ENCODE results near the gene PLCB1.
"Not testable (repeated sequence)": the region's sequence is repeated elsewhere in the genome, so short reads cannot be mapped to it uniquely, and the experiment has no call there.

PLCB1 gene

GRCh38 chr20:8131598-8132483, at the start of gene PLCB1:
PLCB1 (plus strand) TSS chr20:8132266; CDS start chr20:8132652, 386 bp downstream.
- H3K4me1 ChIP-seq: peaks cover 28% of the 10 kb centered on the region
- H3K4me2 ChIP-seq: peak within 1 kb of the TSS; percentile 91
- no peak for TF ChIP-seq Cebpa-rat (IDR thresholded peaks at IDR 0.05)
- H3K36me3 ChIP-seq: no peaks in the 10 kb centered on the region
- H3K27ac ChIP-seq: peak within 1 kb of the TSS; percentile 77
- no peaks in the 10 kb centered on the region for H3K9me3 ChIP-seq
- H3K4me3 ChIP-seq: peak within 1 kb of the TSS; percentile 90
- H3K27me3 ChIP-seq: peaks cover 9% of the 10 kb centered on the region; the same call in 1 of the 2 replicates
- H3K9ac ChIP-seq: peak within 1 kb of the TSS; percentile 82
- H4K20me1 ChIP-seq: no peaks in the 10 kb centered on the region

- Histone ChIP-seq H3K27ac (no peak overlapping the region), H3K4me1 (peaks cover 9% of the 10 kb centered on the region; the same call in 1 of the 2 replicates), H3K4me2 (0 out of 2 replicates have a peak overlapping the region, but pooled peaks have one; percentile 9), H3K27me3 (no peaks in the 10 kb centered on the region), H4K20me1 (no peaks in the 10 kb centered on the region), H3K36me3 (no peaks in the 10 kb centered on the region), H3K9me3 (no peaks in the 10 kb centered on the region), H3K4me3 (no peak overlapping the region), H3K9ac (no peak overlapping the region)
- no peak for TF ChIP-seq Cebpa-rat (IDR thresholded peaks at IDR 0.05)
Measured at GRCh38 chr20:8082989-8083388, 49.1 kb upstream of the PLCB1 start.

- Histone ChIP-seq H3K4me2 (no peak overlapping the region), H3K36me3 (no peaks in the 10 kb centered on the region), H3K27ac (no peak overlapping the region), H3K27me3 (no peaks in the 10 kb centered on the region), H3K4me1 (no peaks in the 10 kb centered on the region), H4K20me1 (no peaks in the 10 kb centered on the region), H3K9me3 (no peaks in the 10 kb centered on the region), H3K9ac (no peak overlapping the region), H3K4me3 (no peak overlapping the region)
- TF ChIP-seq Cebpa-rat (IDR thresholded peaks at IDR 0.05): no peak
Measured at GRCh38 chr20:8089668-8090067, 42.4 kb upstream of the PLCB1 start.

GRCh38 chr20:8094415-8094818, 37.6 kb upstream of the PLCB1 start:
- Histone ChIP-seq H3K9me3 (no peaks in the 10 kb centered on the region), H3K27ac (no peak overlapping the region), H3K4me1 (no peaks in the 10 kb centered on the region), H3K27me3 (no peaks in the 10 kb centered on the region), H3K36me3 (no peaks in the 10 kb centered on the region), H4K20me1 (no peaks in the 10 kb centered on the region), H3K4me3 (no peak overlapping the region), H3K9ac (no peak overlapping the region), H3K4me2 (no peak overlapping the region)
- no peak for TF ChIP-seq Cebpa-rat (IDR thresholded peaks at IDR 0.05)

DNA sequence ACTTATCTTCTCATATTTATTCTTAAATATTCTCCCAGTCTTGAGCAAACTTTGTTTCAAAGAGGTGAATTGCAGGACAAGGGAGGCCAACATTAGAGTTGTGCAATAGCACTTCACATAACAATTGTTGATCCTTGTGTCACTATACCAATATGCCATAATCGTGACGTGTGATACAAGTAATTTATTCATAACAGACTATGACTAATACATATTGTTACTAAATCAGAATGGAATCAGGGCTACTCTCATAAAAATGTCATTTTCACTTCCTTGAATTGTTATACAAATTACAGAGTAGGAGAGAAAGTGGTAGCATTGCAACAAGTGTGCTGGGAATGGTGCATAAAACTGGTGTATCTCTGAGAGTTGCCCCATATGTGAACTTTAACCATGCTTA, 37.2 kb upstream of the PLCB1 start:
- H3K36me3 ChIP-seq: no peaks in the 10 kb centered on the region
- H4K20me1 ChIP-seq: no peaks in the 10 kb centered on the region
- H3K27me3 ChIP-seq: no peaks in the 10 kb centered on the region
- H3K27ac ChIP-seq: no peak overlapping the region
- no peaks in the 10 kb centered on the region for H3K9me3 ChIP-seq
- TF ChIP-seq Cebpa-rat (IDR thresholded peaks at IDR 0.05): no peak
- no peak overlapping the region for H3K9ac ChIP-seq
- H3K4me1 ChIP-seq: no peaks in the 10 kb centered on the region
- H3K4me3 ChIP-seq: no peak overlapping the region
- H3K4me2 ChIP-seq: no peak overlapping the region

DNA sequence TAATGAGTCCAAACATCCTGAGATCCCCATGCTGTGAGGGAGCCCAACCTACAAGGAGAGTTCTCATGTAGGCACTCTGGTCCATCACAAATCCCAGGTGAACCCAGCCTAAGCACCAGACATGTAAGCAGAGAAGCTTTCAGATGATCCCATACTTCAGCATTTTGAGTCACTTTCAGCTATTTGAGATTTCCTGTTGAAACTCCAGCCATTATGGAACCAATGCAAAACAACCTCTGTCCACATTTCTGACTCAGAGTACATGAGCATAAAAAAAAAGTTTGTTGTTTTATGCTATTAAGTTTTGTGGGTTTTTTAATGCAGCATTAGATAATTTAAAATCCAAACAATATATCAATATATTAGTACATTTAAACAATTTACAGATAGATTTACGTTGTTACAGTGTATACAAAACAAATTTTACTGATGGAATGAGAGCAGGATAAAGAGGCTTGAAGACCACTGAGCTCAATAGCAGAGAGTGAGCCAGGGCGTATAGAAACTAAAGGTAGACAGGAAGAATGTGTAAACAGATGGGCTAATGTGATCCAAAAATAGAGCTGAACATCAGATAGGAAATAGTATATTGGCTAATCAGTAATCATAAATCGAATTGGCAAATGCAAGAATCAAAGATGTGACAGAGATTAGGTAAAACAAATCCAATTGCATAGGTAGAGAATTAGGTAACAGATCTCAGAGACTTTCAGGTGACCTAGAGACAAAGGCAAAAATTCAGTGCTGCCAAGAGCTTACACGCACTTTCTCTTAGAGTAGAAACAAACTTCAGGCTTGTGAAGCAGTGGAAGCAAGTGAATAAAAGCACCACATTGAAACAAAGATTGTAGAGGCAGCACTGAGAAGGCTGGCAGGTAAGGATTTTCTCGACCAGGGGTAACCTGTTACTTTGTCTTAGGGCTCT, 36.2 kb upstream of the PLCB1 start:
- H3K4me2 ChIP-seq: no peak overlapping the region
- H3K9ac ChIP-seq: no peak overlapping the region
- no peak overlapping the region for H3K27ac ChIP-seq
- H4K20me1 ChIP-seq: no peaks in the 10 kb centered on the region
- no peaks in the 10 kb centered on the region for H3K4me1 ChIP-seq
- no peaks in the 10 kb centered on the region for H3K27me3 ChIP-seq
- H3K4me3 ChIP-seq: no peak overlapping the region
- no peaks in the 10 kb centered on the region for H3K36me3 ChIP-seq
- H3K9me3 ChIP-seq: no peaks in the 10 kb centered on the region
- TF ChIP-seq Cebpa-rat (IDR thresholded peaks at IDR 0.05): no peak

GRCh38 chr20:8097307-8097706, 34.8 kb upstream of the PLCB1 start:
- no peak overlapping the region for H3K27ac ChIP-seq
- H3K9me3 ChIP-seq: no peaks in the 10 kb centered on the region

DNA sequence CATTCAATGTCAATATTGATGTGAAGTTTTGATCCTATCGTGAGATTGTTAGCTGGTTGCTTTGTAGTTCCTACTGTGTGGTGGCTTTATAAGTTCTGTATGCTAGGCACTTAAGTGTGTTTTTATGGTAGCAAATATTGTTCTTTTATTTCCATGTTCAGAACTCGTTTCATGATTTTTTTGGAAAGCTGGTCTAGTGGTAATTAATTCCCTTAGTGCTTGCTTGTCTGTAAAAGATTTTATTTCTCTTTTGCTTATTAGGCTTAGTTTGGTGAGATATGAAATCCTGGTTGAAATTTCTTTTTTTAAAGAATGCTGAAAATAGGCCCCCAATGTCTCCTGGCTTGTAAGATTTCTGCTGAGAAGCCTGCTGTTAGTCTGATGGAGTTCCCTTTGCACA, 27.8 kb upstream of the PLCB1 start:
- Histone ChIP-seq H3K9me3 (peaks cover 30% of the 10 kb centered on the region), H3K36me3 (no peaks in the 10 kb centered on the region), H3K4me2 (no peak overlapping the region), H3K4me3 (no peak overlapping the region), H3K27ac (no peak overlapping the region), H3K9ac (no peak overlapping the region), H3K4me1 (no peaks in the 10 kb centered on the region), H3K27me3 (no peaks in the 10 kb centered on the region), H4K20me1 (no peaks in the 10 kb centered on the region)
- TF ChIP-seq Cebpa-rat (IDR thresholded peaks at IDR 0.05): no peak

More at GRCh38 chr20:8097307-8097706, 34.8 kb upstream of the PLCB1 start:
- no peaks in the 10 kb centered on the region for H3K27me3 ChIP-seq
- TF ChIP-seq Cebpa-rat (IDR thresholded peaks at IDR 0.05): no peak
- no peak overlapping the region for H3K9ac ChIP-seq
- H4K20me1 ChIP-seq: no peaks in the 10 kb centered on the region
- H3K4me3 ChIP-seq: no peak overlapping the region
- no peaks in the 10 kb centered on the region for H3K4me1 ChIP-seq
- H3K36me3 ChIP-seq: no peaks in the 10 kb centered on the region
- H3K4me2 ChIP-seq: no peak overlapping the region

- not testable (repeated sequence) for H3K36me3 ChIP-seq, H3K9ac ChIP-seq, H4K20me1 ChIP-seq, H3K9me3 ChIP-seq, H3K4me3 ChIP-seq, H3K27ac ChIP-seq, H3K4me1 ChIP-seq, H3K27me3 ChIP-seq, H3K4me2 ChIP-seq
Measured at GRCh38 chr20:8114612-8115011, 17.5 kb upstream of the PLCB1 start.

DNA sequence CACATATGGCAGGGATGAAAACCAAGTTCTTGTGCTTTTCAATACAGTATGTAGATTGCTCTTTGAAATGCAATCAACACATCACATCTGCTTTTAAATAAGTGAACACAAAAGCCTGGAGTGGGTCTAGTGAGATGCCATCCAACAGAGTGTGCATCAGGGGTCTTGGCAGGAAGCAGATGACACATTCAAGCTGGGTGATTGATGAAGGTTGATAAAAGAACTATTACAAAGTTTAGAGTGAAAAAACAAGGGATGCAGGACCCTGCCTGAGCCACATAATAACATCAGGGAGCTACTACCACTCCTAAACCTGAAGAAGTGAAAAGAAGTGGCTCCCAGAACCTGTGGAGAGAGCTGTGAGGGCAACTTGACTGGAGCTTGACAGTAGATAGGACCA, 16.6 kb upstream of the PLCB1 start:
- Histone ChIP-seq H3K9me3 (no peaks in the 10 kb centered on the region), H3K27me3 (no peaks in the 10 kb centered on the region), H3K27ac (no peak overlapping the region), H3K4me3 (no peak overlapping the region), H4K20me1 (no peaks in the 10 kb centered on the region), H3K4me2 (no peak overlapping the region), H3K9ac (no peak overlapping the region), H3K36me3 (no peaks in the 10 kb centered on the region), H3K4me1 (no peaks in the 10 kb centered on the region)
- no peak for TF ChIP-seq Cebpa-rat (IDR thresholded peaks at IDR 0.05)
